B cell (primary cell): ENCODE results near the gene SPSB1. TPM values are rescaled to one million over a fixed set of nuclear protein-coding genes. Genes with fewer than 3 reads are reported as not detected.

ENCODE experiments used
- ATAC-seq: fragments of 200-7000 bp; cut with Tn5 transposase; one replicate; pipeline ENCODE4 v1.10.0; 2021; ENCODE audit warnings: low read depth, mild to moderate bottlenecking, moderate number of reproducible peaks, moderate library complexity
- CTCF ChIA-PET: fragments of 350-600 bp; sonication (Branson Sonifier 250); formaldehyde crosslinking; loops from one replicate; lab custom pipeline; 2021; ENCODE audit warnings: antibody characterized with exemption, inconsistent platforms; lab: Charles Lee
- POLR2A ChIA-PET: fragments of 350-600 bp; sonication (Branson Sonifier 250); formaldehyde crosslinking; loops from one replicate; lab custom pipeline; 2021; ENCODE audit warnings: antibody characterized with exemption; lab: Charles Lee
- DNase-seq: peaks from one replicate; pipeline ENCODE4 v3.0.0; 2013
- H2AFZ ChIP-seq: 2 replicates; pipeline ENCODE4 v1.6.1; 2012; ENCODE audit warnings: mild to moderate bottlenecking, low read depth, low read length; ENCODE audit not compliant: insufficient read depth, poor library complexity, severe bottlenecking
- H3K27ac ChIP-seq, 2 donors: 1 replicate in 1 of 2; 2 replicates in 1 of 2; pipeline ENCODE4 v1.5.1; 2012 to 2013; ENCODE audit warnings: low read length in 2 of 2, mild to moderate bottlenecking in 2 of 2, moderate library complexity in 1 of 2
- H3K27me3 ChIP-seq, 4 experiments: fragments of 200-600 bp in 1 of 4; sonication (generic) in 1 of 4; replicated peaks in 1 of 4; 1 replicate in 2 of 4; 2 replicates in 2 of 4; pipeline versions ENCODE4 v1.6.1 to v1.7.0; 2013 to 2016; ENCODE audit warnings: low read length in 3 of 4, mild to moderate bottlenecking in 2 of 4, mixed read lengths in 1 of 4, moderate library complexity in 1 of 4; ENCODE audit not compliant: insufficient read depth in 4 of 4, control insufficient read depth in 3 of 4; ENCODE audit errors: control extremely low read depth in 1 of 4
- H3K36me3 ChIP-seq, 2 experiments: replicated peaks in 1 of 2; 1 replicate in 1 of 2; 2 replicates in 1 of 2; pipeline versions ENCODE4 v1.6.1 to v1.7.1; 2013; ENCODE audit warnings: low read length in 1 of 2; ENCODE audit not compliant: insufficient read depth in 2 of 2, control insufficient read depth in 1 of 2; ENCODE audit errors: control extremely low read depth in 1 of 2, extremely low read depth in 1 of 2
- H3K4me1 ChIP-seq, 2 donors: fragments of 200-600 bp in 1 of 2; sonication (generic) in 1 of 2; 1 replicate in 1 of 2; 2 replicates in 1 of 2; pipeline versions ENCODE4 v1.5.1 to v1.6.1; 2013 to 2017; ENCODE audit warnings: low read length in 2 of 2; ENCODE audit not compliant: control insufficient read depth in 2 of 2, insufficient read depth in 2 of 2
- H3K4me2 ChIP-seq: replicated peaks from 2 replicates; pipeline ENCODE3; 2012; ENCODE audit warnings: mild to moderate bottlenecking, low read depth, low read length; ENCODE audit not compliant: poor library complexity, severe bottlenecking
- H3K4me3 ChIP-seq, 5 experiments: fragments of 200-600 bp in 1 of 5; sonication (generic) in 1 of 5; 1 replicate in 3 of 5; 2 replicates in 2 of 5; pipeline versions ENCODE4 v1.5.1 to v1.7.0; 2011 to 2016; ENCODE audit warnings: low read length in 4 of 5, mild to moderate bottlenecking in 4 of 5, low read depth in 2 of 5, control low read depth in 1 of 5, moderate library complexity in 1 of 5; ENCODE audit not compliant: insufficient read depth in 1 of 5; ENCODE audit errors: control extremely low read depth in 1 of 5, extremely low read depth in 1 of 5
- H3K79me2 ChIP-seq: fragments of 200-600 bp; sonication (generic); one replicate; pipeline ENCODE4 v1.6.0; 2016; ENCODE audit warnings: low read length; ENCODE audit not compliant: control insufficient read depth, insufficient read depth
- H3K9ac ChIP-seq: fragments of 200-600 bp; sonication (generic); 2 replicates; pipeline ENCODE4 v1.6.1; 2017; ENCODE audit warnings: mild to moderate bottlenecking, low read length, moderate library complexity
- H3K9me3 ChIP-seq, 3 donors: one replicate each; pipeline versions ENCODE4 v1.6.1 to v1.7.1; 2013; ENCODE audit warnings: low read length in 2 of 3; ENCODE audit not compliant: control insufficient read depth in 2 of 3, insufficient read depth in 1 of 3; ENCODE audit errors: control extremely low read depth in 1 of 3
- H4K20me1 ChIP-seq: 2 replicates; pipeline ENCODE4 v1.6.0; 2012; ENCODE audit warnings: mild to moderate bottlenecking, low read length; ENCODE audit not compliant: insufficient read depth, control insufficient read depth, poor library complexity, severe bottlenecking
- H3K27ac Mint-ChIP-seq: one replicate; pipeline ENCODE4 v1.8.0; 2021; ENCODE audit warnings: mixed read lengths
- H3K27me3 Mint-ChIP-seq: one replicate; pipeline ENCODE4 v1.8.0; 2021; ENCODE audit warnings: mixed read lengths
- H3K4me1 Mint-ChIP-seq: one replicate; pipeline ENCODE4 v1.8.0; 2021; ENCODE audit warnings: mixed read lengths
- H3K4me3 Mint-ChIP-seq: one replicate; pipeline ENCODE4 v1.8.0; 2021; ENCODE audit warnings: mixed read lengths
- H3K9me3 Mint-ChIP-seq: one replicate; pipeline ENCODE4 v1.8.0; 2022; ENCODE audit warnings: mixed read lengths; ENCODE audit not compliant: insufficient read depth
- EZH2 ChIP-seq: IDR thresholded peaks from 2 replicates; pipeline ENCODE4 v1.6.1; 2012; ENCODE audit warnings: borderline replicate concordance, low read depth, mild to moderate bottlenecking, moderate library complexity, low read length; ENCODE audit not compliant: insufficient read depth, poor library complexity, severe bottlenecking
- WGBS: methylation state at CpG from one replicate; pipeline ENCODE4 v1.1.5; 2013; ENCODE audit warnings: missing lambda C conversion rate; ENCODE audit not compliant: insufficient coverage; 5-methylcytosine and 5-hydroxymethylcytosine counted together
- intact Hi-C: fragments of 100-400 bp; cut with micrococcal nuclease; formaldehyde crosslinking; loops from one replicate; pipeline ENCODE4 v1.10.0; 2022
- polyA plus RNA-seq: library from polyadenylated mRNA; depleted of rRNA; stranded (reverse); fragments of >200 nt; gene quantifications from 2 replicates; pipeline ENCODE4 v1.2.3, GENCODE V29; 2012
- total RNA-seq, 2 donors: library from RNA; stranded (reverse); fragments of 120-200 nt in 1 of 2; gene quantifications; 1 replicate in 1 of 2; 2 replicates in 1 of 2; pipeline versions ENCODE4 v1.2.3 to v1.2.4, GENCODE V29; 2013 to 2022
- TF ChIP-seq, protein P1 (sequence below): fragments of 200-600 bp; IDR thresholded peaks from one replicate; pipeline ENCODE4 v1.8.0; 2022; ENCODE audit warnings: antibody characterized with exemption, mild to moderate bottlenecking

SPSB1 gene
- total and polyA plus RNA-seq, 2 donors (not counting 1 experiment from before 2014, with no cell fraction given): 1.7 to 9.4 TPM

- Histone ChIP-seq H2AFZ (no peak overlapping the region), H3K27ac (no peak overlapping the region), H3K4me2 (no peak overlapping the region), H3K79me2 (peaks cover 54% of the 10 kb centered on the region), H3K9me3 (no peaks in the 10 kb centered on the region), H3K4me3 (no peak overlapping the region), H3K27me3 (no peaks in the 10 kb centered on the region), H3K9ac (no peak overlapping the region), H3K36me3 (no peaks in the 10 kb centered on the region), H3K4me1 (peaks cover 0 to 12% of the 10 kb centered on the region in 2 donors), H4K20me1 (no peaks in the 10 kb centered on the region)
- H3K9me3 Mint-ChIP-seq: no peaks in the 10 kb centered on the region
- H3K27ac Mint-ChIP-seq: no peak overlapping the region
- POLR2A ChIA-PET: no interaction called here
- H3K4me1 Mint-ChIP-seq: peaks cover 21% of the 10 kb centered on the region
- 97% methylated on average over 9 of the region's 11 CpGs for WGBS
- CTCF ChIA-PET: interaction anchor here (0.7 kb wide), 1 partner anchor 24 kb away, joined by 3 read pairs; no protein-coding TSS in a partner anchor
- DNase-seq (no peak), ATAC-seq (no peak)
- H3K27me3 Mint-ChIP-seq: no peaks in the 10 kb centered on the region
- no peak overlapping the region for H3K4me3 Mint-ChIP-seq
- intact Hi-C loops: no loop called here
- TF ChIP-seq EZH2: no peak
- TF ChIP-seq, protein P1, sequence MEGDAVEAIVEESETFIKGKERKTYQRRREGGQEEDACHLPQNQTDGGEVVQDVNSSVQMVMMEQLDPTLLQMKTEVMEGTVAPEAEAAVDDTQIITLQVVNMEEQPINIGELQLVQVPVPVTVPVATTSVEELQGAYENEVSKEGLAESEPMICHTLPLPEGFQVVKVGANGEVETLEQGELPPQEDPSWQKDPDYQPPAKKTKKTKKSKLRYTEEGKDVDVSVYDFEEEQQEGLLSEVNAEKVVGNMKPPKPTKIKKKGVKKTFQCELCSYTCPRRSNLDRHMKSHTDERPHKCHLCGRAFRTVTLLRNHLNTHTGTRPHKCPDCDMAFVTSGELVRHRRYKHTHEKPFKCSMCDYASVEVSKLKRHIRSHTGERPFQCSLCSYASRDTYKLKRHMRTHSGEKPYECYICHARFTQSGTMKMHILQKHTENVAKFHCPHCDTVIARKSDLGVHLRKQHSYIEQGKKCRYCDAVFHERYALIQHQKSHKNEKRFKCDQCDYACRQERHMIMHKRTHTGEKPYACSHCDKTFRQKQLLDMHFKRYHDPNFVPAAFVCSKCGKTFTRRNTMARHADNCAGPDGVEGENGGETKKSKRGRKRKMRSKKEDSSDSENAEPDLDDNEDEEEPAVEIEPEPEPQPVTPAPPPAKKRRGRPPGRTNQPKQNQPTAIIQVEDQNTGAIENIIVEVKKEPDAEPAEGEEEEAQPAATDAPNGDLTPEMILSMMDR: no peak
Measured at GRCh38 chr1:9313576-9313975, 20.9 kb downstream of the SPSB1 start.

DNA sequence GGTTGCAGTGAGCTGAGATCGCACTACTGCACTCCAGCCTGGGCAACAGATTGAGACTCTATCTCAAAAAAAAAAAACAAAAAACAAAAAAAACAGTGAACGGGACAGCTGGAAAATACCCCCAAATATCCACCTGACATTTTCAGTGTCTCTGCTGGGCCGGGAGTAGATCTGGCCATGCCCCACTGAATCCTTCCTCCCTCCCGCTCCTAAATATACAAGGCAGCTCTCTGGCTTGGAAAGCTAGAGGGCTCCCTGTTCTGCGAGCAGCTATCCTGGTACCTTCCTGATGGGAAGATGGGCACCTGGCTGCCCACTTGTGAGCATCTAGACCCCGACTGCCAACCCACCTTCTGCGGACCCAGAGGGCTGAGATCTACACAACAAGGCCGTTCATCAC, 21.4 kb downstream of the SPSB1 start:
- Histone ChIP-seq H3K4me1 (peaks cover 0 to 13% of the 10 kb centered on the region in 2 donors), H3K79me2 (peaks cover 52% of the 10 kb centered on the region), H4K20me1 (no peaks in the 10 kb centered on the region), H2AFZ (no peak overlapping the region), H3K4me2 (no peak overlapping the region), H3K27me3 (no peaks in the 10 kb centered on the region), H3K36me3 (no peaks in the 10 kb centered on the region), H3K9ac (no peak overlapping the region), H3K9me3 (no peaks in the 10 kb centered on the region), H3K27ac (no peak overlapping the region), H3K4me3 (no peak overlapping the region)
- Mint-ChIP-seq H3K9me3 (no peaks in the 10 kb centered on the region), H3K27me3 (no peaks in the 10 kb centered on the region), H3K27ac (no peak overlapping the region), H3K4me1 (peaks cover 24% of the 10 kb centered on the region), H3K4me3 (no peak overlapping the region)
- whole genome bisulfite sequencing: 94% methylated on average over 7 of the region's 8 CpGs
- ChIA-PET CTCF (interaction anchor here (0.7 kb wide), 1 partner anchor 24 kb away, joined by 3 read pairs; no protein-coding TSS in a partner anchor), POLR2A (no interaction called here)
- ATAC-seq: no peak
- intact Hi-C loops: no loop called here
- TF ChIP-seq, protein P1: no peak
- no peak for DNase-seq
